SU-DHL-6 (cell line): ENCODE measurements around the gene SMARCD2.

Source experiments
- H2AFZ ChIP-seq: fragments of 200-600 bp; sonication (generic); 2 replicates; pipeline ENCODE4 v1.6.1; 2014; ENCODE audit warnings: low read depth, mild to moderate bottlenecking, moderate library complexity, mixed read lengths, antibody characterized with exemption, low read length; ENCODE audit not compliant: severe bottlenecking
- H3F3A ChIP-seq: fragments of 200-600 bp; shearing (Covaris generic); 2 replicates; pipeline ENCODE4 v1.6.0; 2016; ENCODE audit warnings: antibody characterized with exemption, mild to moderate bottlenecking; ENCODE audit not compliant: insufficient read depth
- H3K27ac ChIP-seq: fragments of 200-600 bp; sonication (generic); 2 replicates; pipeline ENCODE4 v1.5.1; 2016; ENCODE audit warnings: low read depth, mild to moderate bottlenecking, low read length, moderate library complexity, mixed read lengths
- H3K27me3 ChIP-seq: fragments of 200-600 bp; sonication (generic), shearing (Covaris generic); 2 replicates; pipeline ENCODE4 v1.6.0; 2014; ENCODE audit warnings: mild to moderate bottlenecking, low read length
- H3K36me3 ChIP-seq: fragments of 200-600 bp; sonication (generic); 2 replicates; pipeline ENCODE4 v1.6.1; 2014; ENCODE audit warnings: mild to moderate bottlenecking, low read length, mixed read lengths
- H3K4me2 ChIP-seq: fragments of 300-600, 200-600 bp; shearing (Covaris generic), sonication (generic); 2 replicates; pipeline ENCODE4 v1.6.0; 2014; ENCODE audit warnings: low read length, low read depth, mild to moderate bottlenecking; ENCODE audit not compliant: poor library complexity, severe bottlenecking
- H3K4me3 ChIP-seq: fragments of 200-600 bp; sonication (generic); 2 replicates; pipeline ENCODE4 v1.5.1; 2014; ENCODE audit warnings: antibody characterized with exemption, low read length, mild to moderate bottlenecking, mixed read lengths; ENCODE audit not compliant: insufficient read depth, poor library complexity, severe bottlenecking
- H3K79me2 ChIP-seq: fragments of 200-600 bp; sonication (generic); 2 replicates; pipeline ENCODE4 v1.6.1; 2014; ENCODE audit warnings: mild to moderate bottlenecking, low read length, moderate library complexity; ENCODE audit not compliant: insufficient read depth
- H3K9ac ChIP-seq: fragments of 200-600 bp; sonication (generic); 2 replicates; pipeline ENCODE4 v1.7.0; 2014; ENCODE audit warnings: mild to moderate bottlenecking, low read length
- H3K9me2 ChIP-seq: fragments of 200-600 bp; sonication (generic); replicated peaks from 2 replicates; pipeline ENCODE4 v1.6.1; 2014; ENCODE audit warnings: low read length; ENCODE audit not compliant: insufficient read depth
- H3K9me3 ChIP-seq: fragments of 200-600 bp; sonication (generic); 2 replicates; pipeline ENCODE4 v1.6.1; 2014; ENCODE audit warnings: low read length, mixed read lengths; ENCODE audit not compliant: insufficient read depth
- H4K20me1 ChIP-seq: fragments of 200-600 bp; sonication (generic); 2 replicates; pipeline ENCODE4 v1.6.1; 2014; ENCODE audit warnings: low read depth, mild to moderate bottlenecking, antibody characterized with exemption, low read length, moderate library complexity, mixed read lengths
- EZH2phosphoT487 ChIP-seq: fragments of 200-600 bp; sonication (generic), shearing (Covaris generic); conservative IDR thresholded peaks from 2 replicates; pipeline ENCODE4 v1.6.1; 2018; ENCODE audit warnings: mild to moderate bottlenecking, antibody characterized with exemption, low read length, moderate library complexity, mixed read lengths
- TF ChIP-seq, protein P1 (sequence below): fragments of 200-600 bp; sonication (generic); IDR thresholded peaks from one replicate; pipeline ENCODE4 v1.5.1; 2017; ENCODE audit warnings: antibody characterized with exemption, mild to moderate bottlenecking, low read length, moderate library complexity; ENCODE audit not compliant: insufficient read depth, poor library complexity, severe bottlenecking

The SMARCD2 gene

DNA sequence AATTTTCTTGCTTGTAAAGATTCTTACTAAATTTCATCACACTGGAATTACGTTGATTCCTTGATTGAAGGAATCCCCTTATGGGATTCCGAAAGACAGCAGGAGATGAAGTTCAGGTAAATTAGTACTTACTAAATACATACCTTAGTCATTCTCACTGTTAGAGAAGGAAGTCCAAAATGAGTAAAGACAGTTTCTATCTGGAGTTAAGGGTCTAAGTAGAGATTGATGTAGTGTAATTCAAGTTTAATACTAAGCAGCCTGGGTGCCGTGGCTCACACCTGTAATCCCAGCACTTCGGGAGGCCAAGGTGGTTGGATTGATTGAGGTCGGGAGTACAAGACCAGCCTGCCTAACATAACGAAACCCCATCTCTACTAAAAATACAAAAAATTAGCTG lies 59.0 kb downstream of the SMARCD2 start:
- peaks cover 12% of the 10 kb centered on the region; the same call in 1 of the 2 replicates for H3K36me3 ChIP-seq
- no peaks in the 10 kb centered on the region for H3K9me2 ChIP-seq
- TF ChIP-seq, protein P1, sequence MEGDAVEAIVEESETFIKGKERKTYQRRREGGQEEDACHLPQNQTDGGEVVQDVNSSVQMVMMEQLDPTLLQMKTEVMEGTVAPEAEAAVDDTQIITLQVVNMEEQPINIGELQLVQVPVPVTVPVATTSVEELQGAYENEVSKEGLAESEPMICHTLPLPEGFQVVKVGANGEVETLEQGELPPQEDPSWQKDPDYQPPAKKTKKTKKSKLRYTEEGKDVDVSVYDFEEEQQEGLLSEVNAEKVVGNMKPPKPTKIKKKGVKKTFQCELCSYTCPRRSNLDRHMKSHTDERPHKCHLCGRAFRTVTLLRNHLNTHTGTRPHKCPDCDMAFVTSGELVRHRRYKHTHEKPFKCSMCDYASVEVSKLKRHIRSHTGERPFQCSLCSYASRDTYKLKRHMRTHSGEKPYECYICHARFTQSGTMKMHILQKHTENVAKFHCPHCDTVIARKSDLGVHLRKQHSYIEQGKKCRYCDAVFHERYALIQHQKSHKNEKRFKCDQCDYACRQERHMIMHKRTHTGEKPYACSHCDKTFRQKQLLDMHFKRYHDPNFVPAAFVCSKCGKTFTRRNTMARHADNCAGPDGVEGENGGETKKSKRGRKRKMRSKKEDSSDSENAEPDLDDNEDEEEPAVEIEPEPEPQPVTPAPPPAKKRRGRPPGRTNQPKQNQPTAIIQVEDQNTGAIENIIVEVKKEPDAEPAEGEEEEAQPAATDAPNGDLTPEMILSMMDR, result no peak
- TF ChIP-seq EZH2phosphoT487, result no peak
- H3K79me2 ChIP-seq, result peaks cover 92% of the 10 kb centered on the region
- H3K27me3 ChIP-seq, result no peaks in the 10 kb centered on the region
- no peaks in the 10 kb centered on the region for H3K9me3 ChIP-seq
- H3K27ac ChIP-seq, result no peak overlapping the region
- 0 out of 2 replicates have a peak, but pooled peaks cover 3% of the 10 kb centered on the region for H3F3A ChIP-seq
- no peak overlapping the region for H3K9ac ChIP-seq
- peaks cover 20% of the 10 kb centered on the region; the same call in 1 of the 2 replicates for H4K20me1 ChIP-seq
- no peak overlapping the region for H2AFZ ChIP-seq
- no peak overlapping the region for H3K4me3 ChIP-seq
- no peak overlapping the region for H3K4me2 ChIP-seq
